K562 (cell line): ENCODE measurements around the gene SUN5.

Experiments
- EP300 ChIP-seq: IDR thresholded peaks from 2 replicates; pipeline ENCODE4 v1.6.1; 2012; ENCODE audit warnings: low read length, improper control_type of control experiment
- ESRRA ChIP-seq: fragments of 450-650 bp; IDR thresholded peaks from 2 replicates; pipeline ENCODE4 v1.6.1; 2014; ENCODE audit warnings: low read depth, mild to moderate bottlenecking, moderate library complexity, borderline replicate concordance
- TSC22D4 ChIP-seq: fragments of 450-650 bp; IDR thresholded peaks from 2 replicates; pipeline ENCODE4 v1.6.1; 2016; ENCODE audit warnings: missing genetic modification characterization, missing biosample characterization, control low read depth
- ZNF431 ChIP-seq: sonication (generic); formaldehyde crosslinking; IDR thresholded peaks from 2 replicates; pipeline ENCODE4 v1.8.0; 2022; ENCODE audit warnings: mild to moderate bottlenecking, missing genetic modification reagents
- TF ChIP-seq, protein P1 (sequence below): fragments of 200-400 bp; formaldehyde crosslinking; IDR thresholded peaks from 2 replicates; pipeline ENCODE4 v1.6.1; 2017; ENCODE audit warnings: mild to moderate bottlenecking, low read depth, low read length, moderate library complexity

- TF ChIP-seq TSC22D4 (tag) (no peak), ZNF431 (CRISPR knock-in tag) (no peak), EP300 (no peak), ESRRA (no peak)
- TF ChIP-seq, protein P1, sequence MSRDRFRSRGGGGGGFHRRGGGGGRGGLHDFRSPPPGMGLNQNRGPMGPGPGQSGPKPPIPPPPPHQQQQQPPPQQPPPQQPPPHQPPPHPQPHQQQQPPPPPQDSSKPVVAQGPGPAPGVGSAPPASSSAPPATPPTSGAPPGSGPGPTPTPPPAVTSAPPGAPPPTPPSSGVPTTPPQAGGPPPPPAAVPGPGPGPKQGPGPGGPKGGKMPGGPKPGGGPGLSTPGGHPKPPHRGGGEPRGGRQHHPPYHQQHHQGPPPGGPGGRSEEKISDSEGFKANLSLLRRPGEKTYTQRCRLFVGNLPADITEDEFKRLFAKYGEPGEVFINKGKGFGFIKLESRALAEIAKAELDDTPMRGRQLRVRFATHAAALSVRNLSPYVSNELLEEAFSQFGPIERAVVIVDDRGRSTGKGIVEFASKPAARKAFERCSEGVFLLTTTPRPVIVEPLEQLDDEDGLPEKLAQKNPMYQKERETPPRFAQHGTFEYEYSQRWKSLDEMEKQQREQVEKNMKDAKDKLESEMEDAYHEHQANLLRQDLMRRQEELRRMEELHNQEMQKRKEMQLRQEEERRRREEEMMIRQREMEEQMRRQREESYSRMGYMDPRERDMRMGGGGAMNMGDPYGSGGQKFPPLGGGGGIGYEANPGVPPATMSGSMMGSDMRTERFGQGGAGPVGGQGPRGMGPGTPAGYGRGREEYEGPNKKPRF, result no peak
These were observed 12.4 kb upstream of the SUN5 start for GRCh38 chr20:33016581-33017109.
